SK-N-SH treated with all-trans-retinoic acid at 6 μM for 48 hours (cell line): ENCODE measurements around the gene TBCD.

Experiments
- ATAC-seq: fragments of 200-7000 bp; cut with Tn5 transposase; 3 replicates; pipeline ENCODE4 v1.9.1; 2020; ENCODE audit warnings: mild to moderate bottlenecking, moderate library complexity
- ARNTL ChIP-seq: fragments of 450-650 bp; formaldehyde crosslinking; IDR thresholded peaks from 2 replicates; pipeline ENCODE4 v1.5.0; 2020; ENCODE audit warnings: low read depth, mild to moderate bottlenecking, moderate library complexity, borderline replicate concordance
- BACH2 ChIP-seq: fragments of 250-450 bp; sonication (Bioruptor Pico); IDR thresholded peaks from 2 replicates; pipeline ENCODE4 v1.9.0; 2021; ENCODE audit warnings: mild to moderate bottlenecking, borderline replicate concordance
- CREB5 ChIP-seq: fragments of 250-450 bp; sonication (Bioruptor Pico); IDR thresholded peaks from 2 replicates; pipeline ENCODE4 v1.5.1; 2020; ENCODE audit warnings: low read depth, mild to moderate bottlenecking, moderate library complexity
- CSDC2 ChIP-seq: fragments of 250-450 bp; sonication (Bioruptor Pico); IDR thresholded peaks from 2 replicates; pipeline ENCODE4 v1.5.0; 2020; ENCODE audit warnings: mild to moderate bottlenecking, moderate library complexity
- CSRNP3 ChIP-seq: fragments of 250-450 bp; sonication (Bioruptor Pico); IDR thresholded peaks from 2 replicates; pipeline ENCODE4 v1.5.1; 2021; ENCODE audit warnings: mild to moderate bottlenecking, moderate library complexity
- ESRRG ChIP-seq: fragments of 250-450 bp; sonication (Bioruptor Pico); IDR thresholded peaks from 2 replicates; pipeline ENCODE4 v1.6.1; 2021; ENCODE audit warnings: mild to moderate bottlenecking
- GLIS3 ChIP-seq: fragments of 250-450 bp; sonication (Bioruptor Pico); IDR thresholded peaks from 2 replicates; pipeline ENCODE4 v1.5.0; 2020; ENCODE audit warnings: mild to moderate bottlenecking, moderate library complexity
- OSR1 ChIP-seq: fragments of 250-450 bp; sonication (Bioruptor Pico); IDR thresholded peaks from 2 replicates; pipeline ENCODE4 v1.8.0; 2022; ENCODE audit warnings: moderate library complexity, mild to moderate bottlenecking, inconsistent platforms
- PATZ1 ChIP-seq: fragments of 250-450 bp; sonication (Bioruptor Pico); IDR thresholded peaks from 2 replicates; pipeline ENCODE4 v1.8.0; 2020; ENCODE audit warnings: mild to moderate bottlenecking, moderate library complexity, borderline replicate concordance
- POU6F1 ChIP-seq: fragments of 250-450 bp; sonication (Bioruptor Pico); IDR thresholded peaks from 2 replicates; pipeline ENCODE4 v1.8.0; 2021; ENCODE audit warnings: low read depth, mild to moderate bottlenecking, moderate library complexity, borderline replicate concordance
- RARB ChIP-seq: fragments of 250-450 bp; sonication (Bioruptor Pico); IDR thresholded peaks from 2 replicates; pipeline ENCODE4 v1.8.0; 2021; ENCODE audit warnings: mild to moderate bottlenecking, moderate library complexity
- SNAI2 ChIP-seq: fragments of 250-450 bp; sonication (Bioruptor Pico); IDR thresholded peaks from 2 replicates; pipeline ENCODE4 v1.5.0; 2020; ENCODE audit warnings: mild to moderate bottlenecking, moderate library complexity
- TOX ChIP-seq: fragments of 250-450 bp; sonication (Bioruptor Pico); IDR thresholded peaks from 2 replicates; pipeline ENCODE4 v1.8.0; 2021; ENCODE audit warnings: mild to moderate bottlenecking, moderate library complexity, borderline replicate concordance
- TSHZ2 ChIP-seq: fragments of 250-450 bp; sonication (Bioruptor Pico); IDR thresholded peaks from 2 replicates; pipeline ENCODE4 v1.5.0; 2020; ENCODE audit warnings: mild to moderate bottlenecking, moderate library complexity
- ZFP3 ChIP-seq: fragments of 250-450 bp; sonication (Bioruptor Pico); IDR thresholded peaks from 2 replicates; pipeline ENCODE4 v1.5.0; 2020; ENCODE audit warnings: mild to moderate bottlenecking, moderate library complexity
- ZFP30 ChIP-seq: fragments of 450-650 bp; formaldehyde crosslinking; IDR thresholded peaks from 2 replicates; pipeline ENCODE4 v1.5.0; 2022; ENCODE audit warnings: mild to moderate bottlenecking, moderate library complexity
- ZNF70 ChIP-seq: fragments of 450-650 bp; formaldehyde crosslinking; IDR thresholded peaks from 2 replicates; pipeline ENCODE4 v1.5.0; 2020; ENCODE audit warnings: mild to moderate bottlenecking, moderate library complexity
- ZNF8 ChIP-seq: fragments of 450-650 bp; formaldehyde crosslinking; IDR thresholded peaks from 2 replicates; pipeline ENCODE4 v1.5.0; 2020; ENCODE audit warnings: mild to moderate bottlenecking, moderate library complexity

TBCD gene

GRCh38 chr17:82705756-82706155 is 46.1 kb upstream of the TBCD start:
- ATAC-seq = no peak
- no peak for TF ChIP-seq POU6F1 (CRISPR knock-in tag)
- no peak for TF ChIP-seq ZFP3 (CRISPR knock-in tag)
- TF ChIP-seq SNAI2 (CRISPR knock-in tag) = no peak
- TF ChIP-seq CSDC2 (CRISPR knock-in tag) = no peak
- TF ChIP-seq TSHZ2 = no peak
- TF ChIP-seq, all 23 proteins: peak for 0

- no peak for ATAC-seq
- no peak for TF ChIP-seq ARNTL (CRISPR knock-in tag)
- no peak for TF ChIP-seq CREB5
- TF ChIP-seq ZNF8 (CRISPR knock-in tag) = no peak
- TF ChIP-seq GLIS3 (CRISPR knock-in tag) = no peak
- TF ChIP-seq TSHZ2 = no peak
- TF ChIP-seq ZNF70 (CRISPR knock-in tag) = no peak
- TF ChIP-seq ESRRG (CRISPR knock-in tag) = no peak
- TF ChIP-seq CSDC2 (CRISPR knock-in tag) = no peak
- no peak for TF ChIP-seq PATZ1
- no peak for TF ChIP-seq POU6F1 (CRISPR knock-in tag)
- TF ChIP-seq OSR1 (CRISPR knock-in tag) = no peak
- TF ChIP-seq ZFP30 (CRISPR knock-in tag) = no peak
- no peak for TF ChIP-seq TOX
- no peak for TF ChIP-seq BACH2 (CRISPR knock-in tag)
- no peak for TF ChIP-seq RARB (CRISPR knock-in tag)
- TF ChIP-seq CSRNP3 (CRISPR knock-in tag) = no peak
- TF ChIP-seq SNAI2 (CRISPR knock-in tag) = no peak
Measured at GRCh38 chr17:82709024-82709675, 42.7 kb upstream of the TBCD start.
